ENCODE results near the gene C6orf62.
"Not testable (repeated sequence)": the region's sequence is repeated elsewhere in the genome, so short reads cannot be mapped to it uniquely, and the experiment has no call there.

Gene C6orf62

GRCh38 chr6:24689964-24690363, 29.0 kb downstream of the C6orf62 start:
- Histone ChIP-seq H3K4me3 (ENCODE audit: severe bottlenecking) (no peak overlapping the region), H3K9me3 (ENCODE audit: severe bottlenecking) (no peaks in the 10 kb centered on the region), H3K27me3 (ENCODE audit: insufficient read depth, poor library complexity, severe bottlenecking) (no peaks in the 10 kb centered on the region), H3K36me3 (ENCODE audit: low read depth) (no peaks in the 10 kb centered on the region), H3K27ac (ENCODE audit: poor library complexity, severe bottlenecking) (no peak overlapping the region), H3K4me1 (ENCODE audit: insufficient read depth, poor library complexity, severe bottlenecking) (no peaks in the 10 kb centered on the region)
- ATAC-seq (ENCODE audit: low read depth) (no peak), DNase-seq (ENCODE audit: low spot score) (no peak)
- TF ChIP-seq, protein P1, sequence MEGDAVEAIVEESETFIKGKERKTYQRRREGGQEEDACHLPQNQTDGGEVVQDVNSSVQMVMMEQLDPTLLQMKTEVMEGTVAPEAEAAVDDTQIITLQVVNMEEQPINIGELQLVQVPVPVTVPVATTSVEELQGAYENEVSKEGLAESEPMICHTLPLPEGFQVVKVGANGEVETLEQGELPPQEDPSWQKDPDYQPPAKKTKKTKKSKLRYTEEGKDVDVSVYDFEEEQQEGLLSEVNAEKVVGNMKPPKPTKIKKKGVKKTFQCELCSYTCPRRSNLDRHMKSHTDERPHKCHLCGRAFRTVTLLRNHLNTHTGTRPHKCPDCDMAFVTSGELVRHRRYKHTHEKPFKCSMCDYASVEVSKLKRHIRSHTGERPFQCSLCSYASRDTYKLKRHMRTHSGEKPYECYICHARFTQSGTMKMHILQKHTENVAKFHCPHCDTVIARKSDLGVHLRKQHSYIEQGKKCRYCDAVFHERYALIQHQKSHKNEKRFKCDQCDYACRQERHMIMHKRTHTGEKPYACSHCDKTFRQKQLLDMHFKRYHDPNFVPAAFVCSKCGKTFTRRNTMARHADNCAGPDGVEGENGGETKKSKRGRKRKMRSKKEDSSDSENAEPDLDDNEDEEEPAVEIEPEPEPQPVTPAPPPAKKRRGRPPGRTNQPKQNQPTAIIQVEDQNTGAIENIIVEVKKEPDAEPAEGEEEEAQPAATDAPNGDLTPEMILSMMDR (IDR thresholded peaks at IDR 0.05; ENCODE audit: poor library complexity, severe bottlenecking), result no peak

DNA sequence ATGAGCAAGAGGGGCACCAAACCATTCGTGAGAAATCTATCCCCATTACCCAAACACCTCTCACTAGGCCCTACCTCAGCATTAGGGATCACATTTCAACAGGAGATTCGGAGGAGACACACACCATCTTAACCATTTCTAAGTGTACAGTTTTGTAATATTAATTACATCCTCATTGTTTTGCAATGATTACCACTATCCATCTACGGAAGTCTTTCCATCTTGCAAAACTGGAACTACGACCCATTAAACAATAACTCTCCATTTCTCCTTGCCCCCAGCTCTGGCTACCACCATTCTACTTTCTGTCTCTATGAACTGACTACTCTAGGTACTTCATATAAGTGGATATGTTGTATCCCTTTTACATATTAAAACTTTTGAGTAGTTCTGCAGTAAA, 32.0 kb downstream of the C6orf62 start:
- Histone ChIP-seq H3K27ac (ENCODE audit: poor library complexity, severe bottlenecking) (no peak overlapping the region), H3K9me3 (ENCODE audit: severe bottlenecking) (no peaks in the 10 kb centered on the region), H3K4me3 (ENCODE audit: severe bottlenecking) (no peak overlapping the region), H3K27me3 (ENCODE audit: insufficient read depth, poor library complexity, severe bottlenecking) (no peaks in the 10 kb centered on the region), H3K4me1 (ENCODE audit: insufficient read depth, poor library complexity, severe bottlenecking) (no peaks in the 10 kb centered on the region), H3K36me3 (ENCODE audit: low read depth) (0 out of 2 replicates have a peak, but pooled peaks cover 3% of the 10 kb centered on the region)
- TF ChIP-seq, protein P1 (IDR thresholded peaks at IDR 0.05; ENCODE audit: poor library complexity, severe bottlenecking), result no peak
- DNase-seq (ENCODE audit: low spot score) (no peak), ATAC-seq (ENCODE audit: low read depth) (no peak)

GRCh38 chr6:24686408-24686807, 32.5 kb downstream of the C6orf62 start:
- TF ChIP-seq, protein P1 (IDR thresholded peaks at IDR 0.05; ENCODE audit: poor library complexity, severe bottlenecking), result no peak
- Histone ChIP-seq H3K4me1 (ENCODE audit: insufficient read depth, poor library complexity, severe bottlenecking) (no peaks in the 10 kb centered on the region), H3K27ac (ENCODE audit: poor library complexity, severe bottlenecking) (no peak overlapping the region), H3K4me3 (ENCODE audit: severe bottlenecking) (no peak overlapping the region), H3K36me3 (ENCODE audit: low read depth) (0 out of 2 replicates have a peak, but pooled peaks cover 3% of the 10 kb centered on the region), H3K9me3 (ENCODE audit: severe bottlenecking) (no peaks in the 10 kb centered on the region), H3K27me3 (ENCODE audit: insufficient read depth, poor library complexity, severe bottlenecking) (no peaks in the 10 kb centered on the region)
- no peak for ATAC-seq (ENCODE audit: low read depth)
- no peak for DNase-seq (ENCODE audit: low spot score)

DNA sequence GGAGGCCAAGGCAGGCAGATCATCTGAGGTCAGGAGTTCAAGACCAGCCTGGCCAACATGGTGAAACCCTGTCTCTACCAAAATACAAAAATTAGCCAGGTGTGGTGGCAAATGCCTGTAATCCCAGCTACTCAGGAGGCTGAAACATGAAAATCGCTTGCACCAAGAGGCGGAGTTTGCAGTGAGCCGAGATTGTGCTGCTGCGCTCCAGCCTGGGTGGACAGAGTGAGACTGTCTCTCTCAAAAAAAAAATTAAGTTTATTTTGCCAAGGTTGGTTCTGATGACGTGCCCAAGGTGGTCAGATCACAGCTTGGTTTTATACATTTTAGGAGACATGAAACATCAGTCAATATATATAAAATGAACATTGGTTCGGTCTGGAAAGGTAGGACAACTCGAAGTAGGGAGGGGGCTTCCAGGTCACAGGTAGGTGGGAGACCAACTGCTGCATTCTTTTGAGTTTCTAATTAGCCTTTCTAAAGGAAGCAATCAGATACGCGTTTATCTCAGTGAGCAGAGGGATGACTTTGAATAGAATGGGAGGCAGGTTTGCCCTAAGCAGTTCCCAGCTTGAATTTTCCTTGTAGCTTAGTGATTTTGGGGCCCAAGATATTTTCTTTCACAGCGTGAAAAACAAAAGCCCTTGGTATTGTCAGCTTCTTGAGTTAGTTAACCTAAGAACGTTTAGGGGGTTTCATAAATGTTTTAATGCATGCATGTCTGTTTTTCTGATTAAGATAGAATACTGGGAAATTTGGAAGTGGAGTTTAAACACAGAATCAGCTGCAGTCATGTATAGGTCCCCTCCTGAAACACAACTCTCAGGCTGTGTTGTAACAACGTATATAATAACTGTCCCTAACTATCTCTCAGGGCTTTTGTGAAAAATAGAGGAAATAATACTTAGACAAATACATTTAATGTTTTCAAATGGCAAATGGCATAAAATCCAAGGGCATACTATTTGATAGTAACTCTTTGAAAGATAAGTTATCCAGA, 35.4 kb downstream of the C6orf62 start:
- 0 out of 2 replicates have a peak, but pooled peaks cover 3% of the 10 kb centered on the region for H3K36me3 ChIP-seq (ENCODE audit: low read depth)
- no peaks in the 10 kb centered on the region for H3K9me3 ChIP-seq (ENCODE audit: severe bottlenecking)
- no peaks in the 10 kb centered on the region for H3K4me1 ChIP-seq (ENCODE audit: insufficient read depth, poor library complexity, severe bottlenecking)
- no peak overlapping the region for H3K4me3 ChIP-seq (ENCODE audit: severe bottlenecking)
- no peaks in the 10 kb centered on the region for H3K27me3 ChIP-seq (ENCODE audit: insufficient read depth, poor library complexity, severe bottlenecking)
- ATAC-seq (ENCODE audit: low read depth), result no peak
- DNase-seq (ENCODE audit: low spot score), result no peak
- TF ChIP-seq, protein P1 (IDR thresholded peaks at IDR 0.05; ENCODE audit: poor library complexity, severe bottlenecking), result no peak
- no peak overlapping the region for H3K27ac ChIP-seq (ENCODE audit: poor library complexity, severe bottlenecking)

GRCh38 chr6:24680582-24680981, 38.4 kb downstream of the C6orf62 start:
- Histone ChIP-seq H3K4me1 (ENCODE audit: insufficient read depth, poor library complexity, severe bottlenecking) (no peaks in the 10 kb centered on the region), H3K27ac (ENCODE audit: poor library complexity, severe bottlenecking) (no peak overlapping the region), H3K27me3 (ENCODE audit: insufficient read depth, poor library complexity, severe bottlenecking) (no peaks in the 10 kb centered on the region), H3K36me3 (ENCODE audit: low read depth) (0 out of 2 replicates have a peak, but pooled peaks cover 3% of the 10 kb centered on the region), H3K4me3 (ENCODE audit: severe bottlenecking) (no peak overlapping the region), H3K9me3 (ENCODE audit: severe bottlenecking) (no peaks in the 10 kb centered on the region)
- DNase-seq (ENCODE audit: low spot score) (no peak), ATAC-seq (ENCODE audit: low read depth) (no peak)
- TF ChIP-seq, protein P1 (IDR thresholded peaks at IDR 0.05; ENCODE audit: poor library complexity, severe bottlenecking), result no peak

DNA sequence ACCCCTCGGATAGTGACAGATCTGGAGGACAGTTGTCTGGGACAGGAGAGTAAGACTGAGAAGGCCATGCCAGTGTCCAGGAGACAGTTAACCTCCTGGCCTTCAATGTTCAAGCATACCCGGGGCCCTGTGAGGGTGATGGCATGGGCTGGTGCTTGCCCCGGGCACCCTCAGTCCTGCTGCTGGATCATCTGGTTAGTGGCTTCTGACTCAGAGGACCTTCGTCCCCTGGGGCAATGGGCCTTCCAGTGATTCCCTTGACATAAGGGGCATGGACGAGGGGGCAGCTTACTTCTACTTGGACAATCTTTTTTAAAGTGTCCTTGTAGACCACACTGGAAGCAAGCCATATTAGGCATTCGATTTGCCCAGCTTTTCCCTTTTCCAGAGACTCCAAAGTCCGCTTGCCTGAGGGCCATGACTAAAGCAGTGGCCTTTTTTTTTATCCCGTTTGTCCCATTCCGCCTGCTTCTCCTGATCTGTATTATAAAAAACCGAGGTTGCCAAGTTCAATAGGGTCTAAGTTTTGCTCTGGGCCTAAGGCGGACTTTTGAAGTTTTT, 40.1 kb downstream of the C6orf62 start:
- H3K4me3 ChIP-seq (ENCODE audit: severe bottlenecking); H3K36me3 ChIP-seq (ENCODE audit: low read depth); H3K4me1 ChIP-seq (ENCODE audit: insufficient read depth, poor library complexity, severe bottlenecking); ATAC-seq (ENCODE audit: low read depth); H3K27me3 ChIP-seq (ENCODE audit: insufficient read depth, poor library complexity, severe bottlenecking); H3K27ac ChIP-seq (ENCODE audit: poor library complexity, severe bottlenecking); H3K9me3 ChIP-seq (ENCODE audit: severe bottlenecking); DNase-seq (ENCODE audit: low spot score): not testable (repeated sequence)
